MCF 10A (cell line): ENCODE measurements around the gene DUSP15. TPM values are rescaled to one million over a fixed set of nuclear protein-coding genes. Genes with fewer than 3 reads are reported as not detected.
"Not testable (repeated sequence)": the region's sequence is repeated elsewhere in the genome, so short reads cannot be mapped to it uniquely, and the experiment has no call there.

Source experiments
- BruUV-seq: library from RNA; stranded (reverse); fragments of 400-500 nt; replicated peaks from 2 replicates; lab custom pipeline; 2021; lab: Mats Ljungman, UMichigan
- CTCF ChIA-PET: fragments of 300-600 bp; sonication (Branson Sonifier 250); formaldehyde crosslinking; extraction: SDS; loops from one replicate; lab custom pipeline; 2021; ENCODE audit warnings: antibody characterized with exemption, inconsistent platforms; lab: Yijun Ruan, JAX
- POLR2A ChIA-PET: fragments of 300-600, 350-650 bp; sonication (Branson Sonifier 250); formaldehyde crosslinking; extraction: SDS; loops from one replicate; lab custom pipeline; 2020; ENCODE audit warnings: antibody characterized with exemption, inconsistent platforms; lab: Yijun Ruan, JAX
- DNase-seq: peaks from one replicate; pipeline ENCODE4 v3.0.0-alpha.2; 2018; ENCODE audit not compliant: unreplicated experiment
- H3K27ac Mint-ChIP-seq: one replicate; pipeline ENCODE4 v1.8.0; 2022; ENCODE audit warnings: mild to moderate bottlenecking, low read depth, mixed read lengths; ENCODE audit not compliant: unreplicated experiment
- H3K27me3 Mint-ChIP-seq: one replicate; pipeline ENCODE4 v1.8.0; 2022; ENCODE audit warnings: mixed read lengths; ENCODE audit not compliant: insufficient read depth, unreplicated experiment
- H3K36me3 Mint-ChIP-seq: one replicate; pipeline ENCODE4 v1.8.0; 2022; ENCODE audit warnings: mild to moderate bottlenecking, moderate library complexity, mixed read lengths; ENCODE audit not compliant: insufficient read depth, unreplicated experiment
- H3K4me1 Mint-ChIP-seq: one replicate; pipeline ENCODE4 v1.8.0; 2022; ENCODE audit warnings: mixed read lengths; ENCODE audit not compliant: insufficient read depth, unreplicated experiment
- H3K4me3 Mint-ChIP-seq: one replicate; pipeline ENCODE4 v1.8.0; 2022; ENCODE audit warnings: mild to moderate bottlenecking, moderate library complexity, mixed read lengths; ENCODE audit not compliant: unreplicated experiment
- H3K9me3 Mint-ChIP-seq: one replicate; pipeline ENCODE4 v1.8.0; 2022; ENCODE audit warnings: mixed read lengths; ENCODE audit not compliant: unreplicated experiment
- intact Hi-C: fragments of 100-400 bp; cut with micrococcal nuclease; formaldehyde crosslinking; loops from 2 replicates; pipeline ENCODE4 v1.14.1; 2022
- total RNA-seq: library from RNA; stranded (reverse); gene quantifications from 2 replicates; pipeline ENCODE4 v1.2.3, GENCODE V29; 2022
- TF ChIP-seq, protein P1 (sequence below): fragments of 200-600 bp; IDR thresholded peaks from one replicate; pipeline ENCODE4 v1.8.0; 2022; ENCODE audit warnings: antibody characterized with exemption, mild to moderate bottlenecking; ENCODE audit not compliant: unreplicated experiment

DUSP15 gene
- total RNA-seq, 1 experiment from 2014 or later: not detected

DNA sequence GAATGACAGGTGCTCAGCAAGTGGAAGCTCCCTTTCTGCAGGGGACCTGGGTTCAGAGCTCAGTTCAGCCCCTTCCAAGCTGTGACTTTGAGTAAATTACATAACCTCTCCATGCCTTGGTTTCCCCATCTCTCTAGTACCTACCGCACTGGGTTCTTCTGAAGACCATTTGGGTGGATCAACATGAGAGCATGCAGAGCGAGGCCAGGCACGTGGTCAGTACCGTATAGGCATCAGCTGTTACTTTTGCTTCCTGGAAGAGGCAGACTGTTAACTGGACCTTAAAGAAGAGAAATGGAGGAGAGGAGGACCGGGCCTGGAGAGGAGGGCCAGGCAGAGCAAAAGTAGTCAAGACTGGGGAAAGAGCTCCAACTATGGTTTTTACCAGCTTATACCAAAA is 52.9 kb downstream of the DUSP15 start:
- Mint-ChIP-seq H3K4me1 (no peaks in the 10 kb centered on the region), H3K9me3 (no peaks in the 10 kb centered on the region), H3K27me3 (no peaks in the 10 kb centered on the region), H3K27ac (no peak overlapping the region), H3K4me3 (no peak overlapping the region), H3K36me3 (no peaks in the 10 kb centered on the region)
- TF ChIP-seq, protein P1, sequence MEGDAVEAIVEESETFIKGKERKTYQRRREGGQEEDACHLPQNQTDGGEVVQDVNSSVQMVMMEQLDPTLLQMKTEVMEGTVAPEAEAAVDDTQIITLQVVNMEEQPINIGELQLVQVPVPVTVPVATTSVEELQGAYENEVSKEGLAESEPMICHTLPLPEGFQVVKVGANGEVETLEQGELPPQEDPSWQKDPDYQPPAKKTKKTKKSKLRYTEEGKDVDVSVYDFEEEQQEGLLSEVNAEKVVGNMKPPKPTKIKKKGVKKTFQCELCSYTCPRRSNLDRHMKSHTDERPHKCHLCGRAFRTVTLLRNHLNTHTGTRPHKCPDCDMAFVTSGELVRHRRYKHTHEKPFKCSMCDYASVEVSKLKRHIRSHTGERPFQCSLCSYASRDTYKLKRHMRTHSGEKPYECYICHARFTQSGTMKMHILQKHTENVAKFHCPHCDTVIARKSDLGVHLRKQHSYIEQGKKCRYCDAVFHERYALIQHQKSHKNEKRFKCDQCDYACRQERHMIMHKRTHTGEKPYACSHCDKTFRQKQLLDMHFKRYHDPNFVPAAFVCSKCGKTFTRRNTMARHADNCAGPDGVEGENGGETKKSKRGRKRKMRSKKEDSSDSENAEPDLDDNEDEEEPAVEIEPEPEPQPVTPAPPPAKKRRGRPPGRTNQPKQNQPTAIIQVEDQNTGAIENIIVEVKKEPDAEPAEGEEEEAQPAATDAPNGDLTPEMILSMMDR: no peak
- BruUV-seq: no TSS peak
- POLR2A ChIA-PET: interaction anchor here (0.6 to 1.3 kb wide), 2 partner anchors 8 to 314 kb away, joined by 3 read pairs; no protein-coding TSS in a partner anchor
- intact Hi-C loops: no loop called here
- CTCF ChIA-PET: interaction anchor here (0.5 to 7.3 kb wide), 12 partner anchors 10 to 705 kb away, joined by 3 to 45 read pairs (median 4); partner anchors contain the start of gene PDRG1
- DNase-seq: no peak

DNA sequence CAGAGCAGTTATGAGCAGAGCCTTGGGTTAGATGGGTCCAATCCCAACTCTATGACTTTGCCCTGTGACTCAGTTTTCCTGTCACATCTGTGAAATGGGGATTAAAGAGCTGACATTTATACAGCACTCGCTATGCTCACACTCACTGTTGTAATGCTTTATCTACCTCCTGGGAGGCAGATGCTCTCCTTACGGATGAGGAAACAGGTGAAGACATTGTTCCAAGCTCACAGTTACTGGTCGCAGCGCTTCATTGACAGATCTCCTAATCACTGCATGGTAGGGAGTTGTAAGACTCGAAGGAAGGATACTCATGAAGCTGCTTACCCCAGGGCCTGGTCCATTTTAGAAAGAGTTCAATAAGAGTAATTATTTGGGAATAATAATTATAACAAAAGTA is 54.1 kb downstream of the DUSP15 start:
- intact Hi-C loops: no loop called here
- BruUV-seq: no TSS peak
- Mint-ChIP-seq H3K36me3 (no peaks in the 10 kb centered on the region), H3K27ac (no peak overlapping the region), H3K9me3 (no peaks in the 10 kb centered on the region), H3K27me3 (no peaks in the 10 kb centered on the region), H3K4me1 (no peaks in the 10 kb centered on the region), H3K4me3 (no peak overlapping the region)
- no peak for DNase-seq
- ChIA-PET CTCF (interaction anchor here (0.7 to 7.3 kb wide), 11 partner anchors 8 to 275 kb away, joined by 3 to 45 read pairs (median 4); no protein-coding TSS in a partner anchor), POLR2A (interaction anchor here (1.0 kb wide), 1 partner anchor 340 kb away, joined by 3 read pairs; no protein-coding TSS in a partner anchor)
- TF ChIP-seq, protein P1: no peak

DNA sequence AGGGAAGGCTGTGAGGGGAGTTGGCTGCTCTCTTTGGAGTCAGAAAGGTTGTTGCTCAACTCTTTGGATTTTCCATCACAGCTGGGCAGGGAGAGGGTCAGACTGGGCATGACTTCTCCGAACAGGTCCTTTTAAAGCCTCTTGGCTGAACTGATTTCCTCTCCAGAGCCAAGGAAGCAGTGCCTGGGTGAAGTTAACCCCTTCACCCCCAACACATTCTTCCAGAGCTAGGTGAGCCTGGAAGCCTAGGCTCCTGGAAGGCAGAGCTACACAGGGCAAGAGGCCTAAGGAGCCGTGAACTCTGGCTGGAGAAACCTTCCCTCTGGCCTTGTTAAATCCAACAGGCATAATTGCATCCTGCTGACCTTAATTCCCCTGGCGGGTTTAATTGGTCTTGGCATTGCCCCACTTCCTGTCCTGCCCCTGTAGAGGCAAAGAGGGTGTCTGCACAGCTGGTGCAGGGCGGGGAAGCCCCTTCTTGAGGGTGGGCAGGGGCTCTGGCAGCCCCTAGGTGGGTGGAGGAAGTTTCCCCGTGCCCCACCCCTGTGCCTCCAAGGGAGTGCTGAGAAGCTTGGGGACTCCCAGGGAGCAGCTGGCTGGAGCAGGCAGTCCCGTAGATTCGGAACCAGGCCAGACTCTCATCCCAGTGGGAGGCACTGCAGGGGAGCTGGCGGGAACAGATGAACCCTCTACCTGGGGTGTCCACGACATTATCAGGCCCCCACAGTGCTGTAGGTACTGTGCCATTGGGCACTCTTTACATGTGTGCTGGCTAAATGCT is 54.7 kb downstream of the DUSP15 start:
- H3K27me3 Mint-ChIP-seq: no peaks in the 10 kb centered on the region
- no peak for DNase-seq
- H3K4me1 Mint-ChIP-seq: no peaks in the 10 kb centered on the region
- H3K9me3 Mint-ChIP-seq: no peaks in the 10 kb centered on the region
- intact Hi-C loops: no loop called here
- no peaks in the 10 kb centered on the region for H3K36me3 Mint-ChIP-seq
- no peak overlapping the region for H3K27ac Mint-ChIP-seq
- POLR2A ChIA-PET: interaction anchor here (0.7 to 1.0 kb wide), 2 partner anchors 340 to 394 kb away, joined by 3 read pairs; no protein-coding TSS in a partner anchor
- BruUV-seq: no TSS peak
- no peak overlapping the region for H3K4me3 Mint-ChIP-seq
- CTCF ChIA-PET: interaction anchor here (0.6 to 7.3 kb wide), 11 partner anchors 8 to 277 kb away, joined by 3 to 45 read pairs (median 4); no protein-coding TSS in a partner anchor
- TF ChIP-seq, protein P1: no peak

DNA sequence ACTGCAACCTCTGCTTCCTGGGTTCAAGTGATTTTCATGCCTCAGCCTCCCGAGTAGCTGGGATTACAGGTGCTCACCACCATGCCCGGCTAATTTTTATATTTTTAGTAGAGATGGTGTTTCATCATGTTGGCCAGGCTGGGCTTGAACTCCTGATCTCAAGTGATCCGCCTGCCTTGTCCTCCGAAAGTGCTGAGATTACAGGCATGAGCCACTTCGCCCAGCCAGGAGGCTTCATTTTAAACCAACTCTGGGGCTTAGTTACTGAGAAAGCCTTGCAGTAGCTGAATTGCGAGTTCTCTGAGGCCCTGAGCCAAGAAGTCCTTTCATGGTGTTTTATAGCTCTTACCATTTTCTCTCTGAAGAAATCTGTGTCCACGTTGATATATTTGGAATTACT is 56.2 kb downstream of the DUSP15 start:
- DNase-seq, H3K4me3 Mint-ChIP-seq, H3K27me3 Mint-ChIP-seq, H3K9me3 Mint-ChIP-seq, H3K36me3 Mint-ChIP-seq, H3K27ac Mint-ChIP-seq, H3K4me1 Mint-ChIP-seq, BruUV-seq, intact Hi-C loops: not testable (repeated sequence)
- CTCF ChIA-PET: interaction anchor here (0.6 to 7.3 kb wide), 6 partner anchors 9 to 291 kb away, joined by 3 to 45 read pairs (median 6); no protein-coding TSS in a partner anchor
- POLR2A ChIA-PET: interaction anchor here (0.8 kb wide), 1 partner anchor 16 kb away, joined by 4 read pairs; no protein-coding TSS in a partner anchor
